ENCODE data around the gene TNIP2. TPM values are rescaled to one million over a fixed set of nuclear protein-coding genes. Genes with fewer than 3 reads are reported as not detected.

The TNIP2 gene, protein sequence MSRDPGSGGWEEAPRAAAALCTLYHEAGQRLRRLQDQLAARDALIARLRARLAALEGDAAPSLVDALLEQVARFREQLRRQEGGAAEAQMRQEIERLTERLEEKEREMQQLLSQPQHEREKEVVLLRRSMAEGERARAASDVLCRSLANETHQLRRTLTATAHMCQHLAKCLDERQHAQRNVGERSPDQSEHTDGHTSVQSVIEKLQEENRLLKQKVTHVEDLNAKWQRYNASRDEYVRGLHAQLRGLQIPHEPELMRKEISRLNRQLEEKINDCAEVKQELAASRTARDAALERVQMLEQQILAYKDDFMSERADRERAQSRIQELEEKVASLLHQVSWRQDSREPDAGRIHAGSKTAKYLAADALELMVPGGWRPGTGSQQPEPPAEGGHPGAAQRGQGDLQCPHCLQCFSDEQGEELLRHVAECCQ
- total RNA-seq (2021): 31.9 and 32.5 TPM in 2 replicates
- percentile 61 among the genes with signal in this experiment for Bru-seq, nascent RNA
- percentile 62 among the genes with signal in this experiment for BruChase-seq, experiment 1, labeled RNA remaining after a 2-hour chase
- percentile 69 among the genes with signal in this experiment for BruChase-seq, experiment 2, labeled RNA remaining after a 6-hour chase
- long read RNA-seq, transcript TNIP2-201 (6 exons, 1,974 nt): major isoform, 74 of 93 reads
- long read RNA-seq, partial matches to known transcripts: 8 of 93 reads
- long read RNA-seq, other reads (novel, unspliced or antisense): 9 of 93 reads

DNA sequence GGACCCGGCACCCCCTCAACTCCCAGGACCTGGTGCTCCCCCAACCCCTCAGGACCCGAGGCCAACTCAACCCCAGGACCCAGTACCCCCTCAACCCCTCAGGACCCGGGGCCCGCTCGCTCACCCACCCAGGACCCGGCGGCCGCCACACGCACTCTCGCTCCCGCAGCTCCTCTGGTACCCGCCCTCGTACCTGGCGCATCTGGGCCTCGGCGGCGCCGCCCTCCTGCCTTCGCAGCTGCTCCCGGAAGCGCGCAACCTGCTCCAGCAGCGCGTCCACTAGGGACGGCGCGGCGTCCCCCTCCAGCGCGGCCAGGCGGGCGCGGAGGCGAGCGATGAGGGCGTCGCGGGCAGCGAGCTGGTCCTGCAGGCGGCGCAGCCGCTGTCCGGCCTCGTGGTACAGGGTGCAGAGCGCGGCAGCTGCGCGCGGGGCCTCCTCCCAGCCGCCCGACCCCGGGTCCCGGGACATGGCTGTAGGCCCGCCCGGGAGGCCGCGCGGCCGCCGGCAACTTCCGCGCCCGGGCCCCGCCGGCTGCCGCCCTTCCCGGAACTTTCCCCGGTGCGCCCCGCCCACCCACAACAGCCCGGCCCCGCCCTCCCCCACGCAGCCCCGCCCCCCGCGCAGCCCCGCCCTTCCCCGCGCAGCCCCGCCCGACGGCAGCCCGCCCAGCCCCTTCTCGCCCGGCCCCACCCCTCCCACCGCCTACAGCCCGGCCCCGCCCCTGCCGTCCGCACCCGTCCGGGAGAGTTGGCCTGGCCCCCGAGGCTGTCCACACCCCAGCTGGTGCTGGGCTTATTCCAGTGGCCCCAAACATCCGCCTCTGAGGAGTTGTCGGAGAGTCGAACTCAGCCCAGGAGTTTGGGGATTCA, at the start of gene TNIP2:
TNIP2 (minus strand) TSS at position 516 of the 870 bp plus-strand sequence; CDS start at position 469, 47 bp downstream.
- peak within 1 kb of the TSS; percentile 77 for H3K27ac ChIP-seq (ENCODE audit: low read depth, low read length, poor library complexity, severe bottlenecking)
- H3K27me3 ChIP-seq (replicated peaks; ENCODE audit: insufficient read depth, low read depth, low read length, poor library complexity): no peaks in the 10 kb centered on the region
- peak; percentile 71 for DNase-seq (ENCODE audit: low spot score)
- H3K36me3 ChIP-seq (ENCODE audit: insufficient read depth, low read length, poor library complexity, severe bottlenecking): no peaks in the 10 kb centered on the region
- H3K4me1 ChIP-seq (ENCODE audit: insufficient read depth, low read length, poor library complexity, severe bottlenecking): no peaks in the 10 kb centered on the region
- TF ChIP-seq EZH2 (IDR thresholded peaks at IDR 0.05; ENCODE audit: borderline replicate concordance, low read depth, low read length, poor library complexity, severe bottlenecking) (no peak), CTCF (conservative IDR thresholded peaks at IDR 0.05; ENCODE audit: low read depth, low read length) (0 out of 2 replicates have a peak, but pooled peaks have one; percentile 10)
- no TSS peak for BruUV-seq (replicated peaks)
- intact Hi-C loops (cut with micrococcal nuclease; ENCODE audit: unreplicated experiment): no loop called here
- peak within 1 kb of the TSS; percentile 77 for H3K4me3 ChIP-seq (ENCODE audit: low read depth, low read length, poor library complexity, severe bottlenecking)
- H3K9me3 ChIP-seq (ENCODE audit: low read depth, low read length, poor library complexity, severe bottlenecking): no peaks in the 10 kb centered on the region
- CTCF ChIA-PET: no interaction called here
- POLR2A ChIA-PET (ENCODE audit: low non-redundant PET): no interaction called here

GRCh38 chr4:2804973-2805501, 48.9 kb upstream of the TNIP2 start:
- H3K9me3 ChIP-seq (ENCODE audit: low read depth, low read length, poor library complexity, severe bottlenecking): no peaks in the 10 kb centered on the region
- no peak for TF ChIP-seq CTCF (conservative IDR thresholded peaks at IDR 0.05; ENCODE audit: low read depth, low read length)
- TF ChIP-seq EZH2 (IDR thresholded peaks at IDR 0.05; ENCODE audit: borderline replicate concordance, low read depth, low read length, poor library complexity, severe bottlenecking): no peak
- H3K27ac ChIP-seq (ENCODE audit: low read depth, low read length, poor library complexity, severe bottlenecking): no peak overlapping the region
- no peak overlapping the region for H3K4me3 ChIP-seq (ENCODE audit: low read depth, low read length, poor library complexity, severe bottlenecking)
- CTCF ChIA-PET: no interaction called here
- BruUV-seq (replicated peaks): no TSS peak
- H3K4me1 ChIP-seq (ENCODE audit: insufficient read depth, low read length, poor library complexity, severe bottlenecking): no peaks in the 10 kb centered on the region
- intact Hi-C loops (cut with micrococcal nuclease; ENCODE audit: unreplicated experiment): no loop called here
- H3K27me3 ChIP-seq (replicated peaks; ENCODE audit: insufficient read depth, low read depth, low read length, poor library complexity): no peaks in the 10 kb centered on the region
- no peak for DNase-seq (ENCODE audit: low spot score)
- POLR2A ChIA-PET (ENCODE audit: low non-redundant PET): no interaction called here
- H3K36me3 ChIP-seq (ENCODE audit: insufficient read depth, low read length, poor library complexity, severe bottlenecking): no peaks in the 10 kb centered on the region

DNA sequence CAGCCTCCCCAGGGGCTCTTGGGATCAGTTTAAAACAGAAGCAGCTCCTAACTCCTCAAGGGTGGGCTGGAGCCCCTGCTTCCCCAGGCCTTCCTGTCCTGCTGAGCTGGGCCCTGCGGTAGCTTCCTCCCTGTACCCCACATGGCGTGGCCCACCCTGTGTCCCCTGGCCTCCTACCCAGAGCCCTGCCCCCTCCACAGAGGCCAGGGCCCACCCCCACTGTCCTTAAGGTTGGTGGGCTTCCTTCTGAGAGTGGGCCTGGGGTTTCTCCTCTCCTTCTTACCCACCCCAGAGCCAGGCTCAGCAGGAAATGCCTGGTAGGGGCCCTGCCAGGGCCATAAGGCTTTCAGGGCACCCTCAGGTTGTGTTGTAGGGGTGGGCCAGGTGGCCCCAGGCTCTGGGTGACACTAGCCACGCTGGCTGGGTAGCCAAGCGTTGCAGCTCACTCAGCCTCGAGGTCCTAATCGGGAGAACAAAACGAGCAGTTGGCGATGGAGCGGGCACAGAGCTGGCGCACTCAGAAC, 48.4 kb upstream of the TNIP2 start:
- Histone ChIP-seq H3K4me3 (ENCODE audit: low read depth, low read length, poor library complexity, severe bottlenecking) (no peak overlapping the region), H3K4me1 (ENCODE audit: insufficient read depth, low read length, poor library complexity, severe bottlenecking) (no peaks in the 10 kb centered on the region), H3K27ac (ENCODE audit: low read depth, low read length, poor library complexity, severe bottlenecking) (no peak overlapping the region), H3K27me3 (replicated peaks; ENCODE audit: insufficient read depth, low read depth, low read length, poor library complexity) (no peaks in the 10 kb centered on the region), H3K9me3 (ENCODE audit: low read depth, low read length, poor library complexity, severe bottlenecking) (no peaks in the 10 kb centered on the region), H3K36me3 (ENCODE audit: insufficient read depth, low read length, poor library complexity, severe bottlenecking) (no peaks in the 10 kb centered on the region)
- no peak for DNase-seq (ENCODE audit: low spot score)
- no TSS peak for BruUV-seq (replicated peaks)
- intact Hi-C loops (cut with micrococcal nuclease; ENCODE audit: unreplicated experiment): no loop called here
- ChIA-PET POLR2A (ENCODE audit: low non-redundant PET) (no interaction called here), CTCF (no interaction called here)
- TF ChIP-seq CTCF (conservative IDR thresholded peaks at IDR 0.05; ENCODE audit: low read depth, low read length): no peak
- TF ChIP-seq EZH2 (IDR thresholded peaks at IDR 0.05; ENCODE audit: borderline replicate concordance, low read depth, low read length, poor library complexity, severe bottlenecking): no peak

All from A673 (cell line).